CD4-positive, alpha-beta T cell treated with Interferon gamma for 1 hour (primary cell): ENCODE results near the gene CNTNAP2.

Experiments used
- DNase-seq: peaks from one replicate; pipeline ENCODE4 v3.0.0-alpha.2; 2020

Gene CNTNAP2

GRCh38 chr7:147170341-147171012 is 1053.9 kb downstream of the CNTNAP2 start:
- DNase-seq: no peak

DNA sequence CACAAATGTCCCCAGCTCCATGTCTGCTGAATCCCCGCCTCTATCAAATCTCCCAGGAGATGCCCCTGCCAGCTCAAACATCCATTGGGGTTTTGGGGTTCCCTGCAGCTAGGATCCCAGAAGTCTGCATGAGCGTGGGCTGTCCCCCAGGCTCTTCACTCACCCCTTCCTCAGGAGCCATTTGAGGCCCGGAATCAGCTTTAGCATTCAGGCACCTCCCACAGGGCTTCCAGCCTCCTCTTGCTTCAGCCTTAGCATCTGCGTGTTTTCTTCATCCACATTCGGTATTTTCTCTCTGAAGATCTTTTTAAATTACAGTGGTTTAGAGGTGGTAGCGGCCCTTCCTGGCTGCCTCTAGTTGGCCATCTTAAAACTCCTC is 1054.4 kb downstream of the CNTNAP2 start:
- no peak for DNase-seq

DNA sequence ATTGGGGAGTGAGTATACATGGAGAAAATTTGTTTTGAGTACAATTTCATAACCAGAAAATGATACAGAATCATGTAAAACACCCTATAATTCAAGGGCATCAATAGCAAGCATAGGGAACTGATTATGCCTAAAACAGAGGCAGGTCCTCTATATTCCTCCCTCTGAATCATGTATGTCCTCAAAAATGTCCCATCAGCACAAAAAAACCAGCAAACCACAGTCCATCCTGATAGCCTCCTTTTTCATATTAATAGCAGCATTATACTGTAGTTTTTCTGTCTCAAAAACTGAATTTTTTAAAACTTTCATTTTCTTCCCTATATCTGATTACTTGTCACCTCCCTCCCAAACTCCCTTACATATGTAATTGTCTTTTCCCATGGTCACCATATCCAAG is 1057.3 kb downstream of the CNTNAP2 start:
- no peak for DNase-seq

DNA sequence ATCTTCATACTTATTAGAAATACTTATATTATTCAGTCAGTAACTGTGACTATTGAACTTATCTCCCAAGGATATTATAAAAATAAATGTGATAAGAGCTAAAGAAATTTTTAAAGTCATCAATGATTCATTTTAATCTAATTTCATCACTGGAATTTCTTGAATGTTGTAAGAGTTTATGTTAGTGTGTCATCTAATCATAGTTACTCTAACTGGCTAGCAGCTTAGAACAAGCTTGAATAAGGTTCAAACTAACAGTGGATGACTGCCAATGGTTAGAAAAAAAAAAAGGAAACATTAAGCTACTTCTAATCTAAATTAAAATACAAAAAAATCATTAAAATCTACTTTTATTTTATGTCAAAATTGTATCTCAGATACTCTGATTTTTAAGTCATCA is 1066.3 kb downstream of the CNTNAP2 start:
- no peak for DNase-seq

DNA sequence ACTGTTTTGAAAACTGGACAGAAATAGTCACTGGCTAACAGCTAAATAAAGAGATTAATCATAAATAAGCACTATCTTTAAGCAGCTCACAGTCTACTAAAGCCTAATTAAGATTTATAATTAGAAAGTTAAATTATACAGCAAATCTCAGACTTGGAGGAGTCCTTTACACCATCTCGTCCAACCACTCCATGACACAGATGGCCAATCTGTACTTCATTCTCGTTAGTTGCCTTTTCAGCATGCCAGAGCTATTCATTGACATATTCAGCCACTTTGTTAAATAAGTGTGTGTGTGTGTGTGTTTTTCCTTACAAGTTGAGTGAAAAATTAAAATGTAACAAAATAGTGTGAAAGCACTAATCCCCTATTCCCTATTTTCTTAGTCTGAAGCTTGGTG is 1066.7 kb downstream of the CNTNAP2 start:
- no peak for DNase-seq

DNA sequence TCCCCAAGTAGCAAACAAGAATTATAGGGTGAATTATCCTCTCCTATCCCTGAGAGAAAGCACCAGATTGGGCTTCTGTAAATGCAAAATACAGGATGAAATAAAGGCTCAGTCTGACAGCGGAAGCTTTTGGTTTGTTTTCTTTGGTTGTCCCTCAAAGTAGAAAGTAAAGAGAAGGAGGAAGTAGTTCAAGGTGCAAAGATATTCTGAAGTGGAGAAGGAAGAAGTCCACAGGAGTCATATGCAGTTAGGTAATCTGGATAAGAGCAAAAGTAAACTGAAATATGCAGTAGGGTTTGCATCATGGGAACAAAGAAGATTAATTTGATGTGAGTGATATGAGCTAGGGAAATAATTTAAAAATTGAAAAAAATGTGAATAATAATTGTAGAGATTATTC is 1071.9 kb downstream of the CNTNAP2 start:
- DNase-seq: no peak

GRCh38 chr7:147193476-147193875 is 1076.9 kb downstream of the CNTNAP2 start:
- no peak for DNase-seq

DNA sequence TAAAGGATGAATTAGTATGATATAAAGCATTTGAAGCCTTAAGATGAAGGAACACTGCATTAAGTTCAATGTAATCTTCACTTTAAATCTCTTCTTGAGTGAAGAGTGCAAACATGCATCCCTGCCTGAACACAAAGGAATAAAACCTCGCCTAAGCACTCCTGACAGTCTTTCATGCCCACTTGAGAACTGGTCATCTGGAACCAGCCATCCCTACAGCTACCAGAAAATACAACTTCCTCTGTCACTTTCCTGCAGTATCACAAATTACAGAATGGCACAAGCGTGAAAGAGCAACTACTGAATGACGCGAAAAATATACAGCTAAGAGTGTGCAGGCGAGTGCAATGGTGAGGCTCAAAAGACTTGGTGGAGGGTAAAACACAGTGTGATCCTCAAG is 1079.9 kb downstream of the CNTNAP2 start:
- DNase-seq: no peak

DNA sequence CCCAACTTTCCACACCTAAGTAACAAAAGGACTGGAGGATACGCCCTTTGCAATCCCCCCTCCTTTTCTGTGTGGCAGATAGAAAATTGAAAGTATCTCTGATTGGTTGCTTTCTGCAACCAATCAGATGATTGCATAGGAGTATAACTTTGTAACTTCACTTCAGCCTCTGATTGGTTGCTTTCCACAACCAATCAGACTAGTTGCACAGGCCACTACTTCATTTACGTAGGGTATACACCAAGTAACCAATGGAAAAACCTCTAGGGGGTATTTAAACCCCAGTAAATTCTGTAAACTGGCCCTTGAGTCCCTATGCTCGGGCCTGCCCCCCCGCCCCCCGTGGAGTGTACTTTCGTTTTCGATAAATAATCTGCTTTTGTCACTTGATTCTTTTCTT is 1080.4 kb downstream of the CNTNAP2 start:
- no peak for DNase-seq

- no peak for DNase-seq
Measured at GRCh38 chr7:147199868-147200267, 1083.3 kb downstream of the CNTNAP2 start.

DNA sequence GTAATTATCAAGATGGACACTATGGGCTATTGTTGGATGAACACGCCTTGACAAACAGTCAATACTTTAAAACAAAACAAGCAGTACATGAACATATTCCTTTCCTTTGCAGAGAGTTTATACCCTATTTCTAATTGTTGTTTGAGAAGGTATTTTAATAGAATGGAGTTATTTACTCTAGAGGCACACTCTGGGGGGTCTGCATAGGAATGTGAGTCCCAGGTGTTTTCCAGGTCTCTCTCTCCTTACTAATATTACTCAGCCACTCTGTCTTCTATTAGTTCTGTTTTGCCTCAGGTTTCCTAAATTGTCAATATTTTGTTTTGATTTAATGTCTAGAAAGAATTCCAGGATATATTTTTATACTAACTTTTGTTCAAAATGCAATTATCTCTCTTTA is 1091.4 kb downstream of the CNTNAP2 start:
- DNase-seq: no peak

GRCh38 chr7:147231275-147231674 is 1114.7 kb downstream of the CNTNAP2 start:
- no peak for DNase-seq

- DNase-seq: no peak
Measured at GRCh38 chr7:147235645-147236382, 1119.2 kb downstream of the CNTNAP2 start.

GRCh38 chr7:147240468-147240867 is 1123.9 kb downstream of the CNTNAP2 start:
- DNase-seq: no peak

DNA sequence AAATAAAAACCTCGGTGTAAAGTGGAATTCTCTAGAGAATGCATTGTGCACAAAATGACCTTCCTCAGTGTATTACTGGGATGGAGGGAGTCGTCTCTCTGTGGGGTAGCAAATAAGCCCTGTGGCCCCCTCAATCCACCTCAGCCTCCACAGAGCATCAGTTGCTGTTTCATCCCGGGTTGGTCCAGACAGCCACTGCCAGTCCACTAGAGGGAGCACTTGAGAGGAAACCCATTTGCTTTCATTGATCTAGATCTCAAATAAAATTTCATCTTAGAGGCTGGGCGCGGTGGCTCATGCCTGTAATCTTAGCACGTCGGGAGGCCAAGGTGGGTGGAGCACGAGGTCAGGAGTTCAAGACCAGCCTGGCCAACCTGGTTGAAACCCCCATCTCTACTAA is 1128.7 kb downstream of the CNTNAP2 start:
- DNase-seq: no peak

- DNase-seq: no peak
Measured at GRCh38 chr7:147249956-147250355, 1133.4 kb downstream of the CNTNAP2 start.

GRCh38 chr7:147251751-147252325 is 1135.2 kb downstream of the CNTNAP2 start:
- DNase-seq: no peak

DNA sequence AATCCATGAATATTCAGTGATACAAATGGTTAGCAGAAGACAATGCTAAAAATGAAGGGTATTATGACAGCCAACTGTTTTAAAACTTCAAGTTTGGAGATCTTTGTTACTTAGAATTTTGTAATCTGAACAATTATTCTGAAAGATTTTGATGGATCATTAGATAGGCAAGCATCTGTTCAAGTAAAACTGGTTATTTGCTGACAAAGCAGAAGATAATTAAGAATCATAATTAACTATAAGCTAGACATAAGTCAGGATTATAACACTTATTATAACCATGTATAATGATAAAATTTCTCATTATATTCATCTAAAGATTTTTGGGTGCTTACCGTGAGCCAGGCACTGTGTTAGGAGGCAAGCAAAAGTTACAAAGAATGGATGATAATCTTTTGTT is 1145.1 kb downstream of the CNTNAP2 start:
- DNase-seq: no peak

DNA sequence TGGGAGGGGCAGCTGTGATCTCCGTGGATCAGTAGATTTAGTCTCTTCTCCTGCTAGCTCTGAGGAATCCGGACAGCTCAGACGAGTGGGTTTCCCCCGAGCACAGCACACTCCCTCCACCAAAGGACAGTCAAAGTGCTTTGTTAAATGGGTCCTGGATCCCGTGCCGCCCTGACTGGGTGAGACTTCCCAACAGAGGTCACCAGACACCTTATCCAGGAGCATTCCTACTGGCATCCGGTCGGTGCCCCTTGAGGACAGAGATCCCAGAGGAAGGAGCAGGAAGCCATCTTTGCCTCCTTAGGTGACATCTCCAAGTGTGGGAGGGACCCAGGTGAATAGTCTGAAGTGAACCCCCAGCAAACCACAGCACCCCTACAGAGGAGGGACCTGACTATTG is 1148.9 kb downstream of the CNTNAP2 start:
- DNase-seq: no peak

DNA sequence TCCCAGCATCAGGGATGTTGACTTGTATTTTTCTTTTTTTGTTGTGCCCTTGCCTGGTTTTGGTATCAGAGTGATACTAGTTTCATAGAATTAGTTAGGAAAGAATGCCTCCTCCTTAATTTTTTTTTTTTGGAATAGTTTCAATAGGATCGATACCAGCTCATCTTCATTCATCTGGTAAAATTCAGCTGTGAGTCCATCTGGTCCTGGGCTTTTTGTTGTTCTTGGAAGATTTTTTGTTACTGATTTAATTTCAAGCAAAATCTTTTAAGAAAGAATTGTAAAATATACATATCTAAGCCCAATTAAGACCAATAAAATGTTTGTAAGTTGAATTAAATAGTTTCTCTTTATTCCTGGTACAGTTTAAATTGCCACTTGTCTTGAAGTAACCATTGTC is 1159.5 kb downstream of the CNTNAP2 start:
- DNase-seq: no peak

- no peak for DNase-seq
Measured at GRCh38 chr7:147276783-147277370, 1160.3 kb downstream of the CNTNAP2 start.

GRCh38 chr7:147279514-147279913 is 1162.9 kb downstream of the CNTNAP2 start:
- DNase-seq: no peak

DNA sequence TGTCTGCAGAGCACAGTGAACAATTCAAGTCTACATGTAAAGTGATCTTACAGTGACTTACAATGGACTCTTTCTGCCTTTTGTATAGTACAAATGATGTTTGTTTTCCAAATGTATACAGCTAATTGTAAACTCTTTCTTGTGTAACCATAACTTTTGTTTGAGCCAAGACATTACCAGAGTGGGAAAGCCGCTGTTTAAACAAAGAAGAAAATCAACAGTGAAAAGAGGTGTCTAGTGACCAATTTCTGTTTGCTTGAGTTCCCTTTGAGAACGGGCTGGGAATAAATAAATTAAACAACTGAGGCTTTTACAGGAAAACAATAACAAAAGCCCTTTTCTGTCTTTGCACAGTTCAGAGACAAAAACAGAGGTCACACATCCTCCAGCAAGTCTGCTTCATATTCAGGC is 1163.4 kb downstream of the CNTNAP2 start:
- DNase-seq: no peak

DNA sequence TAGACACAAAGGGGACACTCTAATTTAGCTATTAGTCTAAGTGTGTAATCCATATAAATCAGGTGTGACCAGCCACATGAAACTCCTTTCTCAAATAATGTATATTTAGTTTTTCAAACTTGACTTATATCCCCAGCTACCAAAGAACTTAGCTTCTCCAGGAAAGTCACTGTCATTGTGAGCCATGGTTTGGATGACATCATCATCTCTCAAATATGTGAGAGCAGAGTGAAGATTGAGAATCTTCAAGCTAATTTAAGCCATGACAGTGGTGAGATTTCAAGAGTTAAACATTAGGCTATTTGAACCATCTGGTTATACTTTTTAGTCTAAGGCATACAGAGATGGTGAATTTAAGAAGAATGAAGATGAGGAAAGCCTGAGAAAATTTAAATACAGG is 1165.6 kb downstream of the CNTNAP2 start:
- DNase-seq: no peak
